Fibroblast of pulmonary artery (primary cell): Measurements from ENCODE around the gene YPEL5.

Experiments
- DNase-seq: peaks from one replicate; pipeline ENCODE4 v3.0.0-alpha.2; 2010; ENCODE audit warnings: low read depth
- H3K4me3 ChIP-seq: replicated peaks from 2 replicates; pipeline ENCODE4 v1.5.1; 2011; ENCODE audit warnings: low read depth, mild to moderate bottlenecking, control low read depth, low read length, moderate library complexity
- CTCF ChIP-seq: IDR thresholded peaks from 2 replicates; pipeline ENCODE4 v1.5.1; 2011; ENCODE audit warnings: mild to moderate bottlenecking, control low read depth, low read length, inconsistent platforms; ENCODE audit errors: missing control alignments

The YPEL5 gene

GRCh38 chr2:30192314-30192713 lies 45.5 kb downstream of the YPEL5 start:
- H3K4me3 ChIP-seq, result no peak overlapping the region
- no peak for DNase-seq
- no peak for TF ChIP-seq CTCF

- no peak overlapping the region for H3K4me3 ChIP-seq
- TF ChIP-seq CTCF, result no peak
- no peak for DNase-seq
Measured at GRCh38 chr2:30193104-30193681, 46.4 kb downstream of the YPEL5 start.

- DNase-seq, result no peak
- H3K4me3 ChIP-seq, result no peak overlapping the region
- TF ChIP-seq CTCF, result no peak
Measured at GRCh38 chr2:30194421-30194820, 47.6 kb downstream of the YPEL5 start.

- H3K4me3 ChIP-seq, result no peak overlapping the region
- no peak for TF ChIP-seq CTCF
Measured at GRCh38 chr2:30195016-30195415, 48.2 kb downstream of the YPEL5 start.

GRCh38 chr2:30197570-30198192 lies 50.9 kb downstream of the YPEL5 start:
- H3K4me3 ChIP-seq, result no peak overlapping the region
- no peak for DNase-seq
- no peak for TF ChIP-seq CTCF

More at GRCh38 chr2:30195016-30195415, 48.2 kb downstream of the YPEL5 start:
- no peak for DNase-seq

- no peak for TF ChIP-seq CTCF
- DNase-seq, result peak; percentile 37
- H3K4me3 ChIP-seq, result no peak overlapping the region
Measured at GRCh38 chr2:30201990-30202389, 55.2 kb downstream of the YPEL5 start.

GRCh38 chr2:30203156-30203555 lies 56.3 kb downstream of the YPEL5 start:
- no peak for DNase-seq
- H3K4me3 ChIP-seq, result no peak overlapping the region
- TF ChIP-seq CTCF, result no peak
